DLD1 (cell line): Measurements from ENCODE around the gene GGTA1.
"Not testable (repeated sequence)": the region's sequence is repeated elsewhere in the genome, so short reads cannot be mapped to it uniquely, and the experiment has no call there.

Experiments
- in situ Hi-C: cut with HindIII; loops from 2 replicates; pipeline ENCODE4 v1.10.0; 2017; ENCODE audit warnings: low sequenced_read_pairs

The GGTA1 gene

DNA sequence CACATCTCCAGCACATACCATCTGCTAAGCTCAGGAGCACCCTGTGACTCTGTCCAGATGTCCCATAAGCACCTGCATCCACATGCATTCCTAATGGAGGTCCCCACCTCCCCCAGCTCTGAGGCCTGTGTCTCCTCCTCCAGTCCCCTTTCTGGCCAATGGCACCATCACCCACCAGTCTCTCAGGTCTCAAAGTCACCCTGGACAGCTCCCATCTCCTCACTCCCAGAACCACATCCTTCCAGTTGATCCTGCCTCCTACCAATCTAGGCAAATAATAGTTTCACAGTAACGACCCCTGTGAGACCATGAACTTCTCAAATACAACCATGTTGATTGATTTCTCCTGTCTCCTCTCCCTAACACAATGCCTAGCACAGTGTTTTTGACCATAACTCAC lies 40.1 kb downstream of the GGTA1 start:
- in situ Hi-C loops: no loop called here

GRCh38 chr9:121458449-121458848 lies 41.2 kb downstream of the GGTA1 start:
- in situ Hi-C loops: not testable (repeated sequence)

- in situ Hi-C loops: no loop called here
These were observed 44.0 kb downstream of the GGTA1 start for GRCh38 chr9:121455527-121456239.

DNA sequence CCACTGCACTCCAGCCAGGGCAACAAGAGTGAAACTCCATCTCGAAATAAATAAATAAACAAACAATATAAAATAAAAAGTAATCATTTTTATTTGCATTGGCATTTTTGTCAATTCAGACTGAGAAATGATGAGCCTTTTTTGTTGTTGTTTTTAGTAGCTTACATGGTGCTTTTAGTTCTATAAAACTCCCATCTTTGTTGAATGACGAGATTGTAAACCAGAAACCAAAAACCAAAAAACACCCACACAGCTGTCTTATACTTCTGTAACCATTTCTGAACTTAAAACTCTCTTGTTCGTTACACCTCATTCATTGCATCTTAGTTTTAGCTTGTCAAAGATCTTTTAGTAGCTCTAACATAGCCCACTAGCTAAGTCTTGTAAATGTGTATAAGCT lies 44.7 kb downstream of the GGTA1 start:
- in situ Hi-C loops: no loop called here

DNA sequence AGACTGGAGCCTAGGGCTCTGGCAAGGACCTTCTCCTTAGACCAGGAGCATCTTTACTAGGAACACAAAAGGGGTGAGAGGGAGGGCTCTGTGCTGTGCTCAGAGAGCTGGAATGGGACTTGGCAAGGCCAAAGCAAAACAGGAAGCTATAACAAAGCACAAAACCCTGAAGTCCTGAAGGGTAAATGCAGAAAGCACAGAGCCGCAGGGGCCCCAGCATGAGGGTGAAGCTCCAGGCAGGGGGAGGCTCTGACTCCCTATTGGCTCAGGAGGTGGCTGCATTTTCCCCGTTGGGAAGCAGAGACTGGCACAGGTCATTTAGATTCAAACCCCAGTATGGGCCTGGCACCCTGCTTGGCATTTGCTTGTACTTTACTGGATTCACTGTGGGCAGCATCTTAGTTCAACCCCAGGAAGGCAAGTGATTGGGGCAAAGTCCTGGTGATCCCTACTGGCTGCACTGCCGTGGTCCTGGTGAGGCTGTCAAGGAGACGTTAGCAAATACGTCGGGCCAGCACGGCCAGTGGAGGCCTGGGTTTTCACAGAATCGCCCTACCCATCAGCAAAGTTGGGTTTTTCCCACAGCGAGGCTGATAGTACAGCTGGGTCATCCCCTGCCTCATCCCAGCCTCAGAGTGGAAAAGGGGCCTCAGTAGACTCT lies 46.3 kb downstream of the GGTA1 start:
- in situ Hi-C loops: no loop called here

GRCh38 chr9:121452085-121452484 lies 47.6 kb downstream of the GGTA1 start:
- in situ Hi-C loops: no loop called here

DNA sequence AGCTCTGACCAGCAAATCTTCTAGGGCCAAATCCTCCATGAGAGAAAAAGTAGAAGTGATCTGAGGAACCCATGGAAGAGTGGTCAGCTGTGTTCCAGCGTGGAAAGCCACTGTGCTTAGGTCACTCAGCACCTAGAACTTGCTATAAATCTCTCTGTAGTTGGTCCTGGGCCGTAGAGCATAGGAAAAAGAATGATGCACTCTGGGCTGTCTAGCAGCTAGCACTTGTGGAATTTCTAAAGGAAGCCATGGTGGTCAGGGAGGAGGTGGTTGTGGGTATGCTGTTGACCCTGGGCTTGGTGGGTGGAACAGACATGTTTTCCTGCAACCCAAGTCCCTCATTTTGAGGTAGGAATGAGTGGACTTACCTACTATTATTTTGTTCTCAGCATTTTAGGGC lies 48.1 kb downstream of the GGTA1 start:
- in situ Hi-C loops: no loop called here

DNA sequence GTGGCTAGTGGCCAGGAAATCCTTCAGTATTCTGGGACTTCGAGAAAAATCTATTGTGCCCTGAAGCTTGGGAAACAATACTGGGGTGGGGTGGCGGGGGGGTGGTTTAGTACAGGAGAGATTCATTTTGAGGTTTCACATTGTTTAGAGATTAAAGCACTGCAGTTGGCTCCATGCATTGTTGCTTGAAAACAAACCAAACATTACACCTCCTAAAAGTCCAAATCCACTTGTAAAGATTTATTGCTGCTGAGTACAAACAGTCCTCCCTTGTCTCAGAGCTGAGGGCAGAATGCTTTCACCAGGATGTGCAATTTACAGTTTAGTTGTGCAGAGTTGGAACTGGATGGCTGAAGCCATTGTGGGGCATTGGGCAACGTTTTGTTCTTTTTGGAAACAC lies 49.4 kb downstream of the GGTA1 start:
- in situ Hi-C loops: no loop called here

DNA sequence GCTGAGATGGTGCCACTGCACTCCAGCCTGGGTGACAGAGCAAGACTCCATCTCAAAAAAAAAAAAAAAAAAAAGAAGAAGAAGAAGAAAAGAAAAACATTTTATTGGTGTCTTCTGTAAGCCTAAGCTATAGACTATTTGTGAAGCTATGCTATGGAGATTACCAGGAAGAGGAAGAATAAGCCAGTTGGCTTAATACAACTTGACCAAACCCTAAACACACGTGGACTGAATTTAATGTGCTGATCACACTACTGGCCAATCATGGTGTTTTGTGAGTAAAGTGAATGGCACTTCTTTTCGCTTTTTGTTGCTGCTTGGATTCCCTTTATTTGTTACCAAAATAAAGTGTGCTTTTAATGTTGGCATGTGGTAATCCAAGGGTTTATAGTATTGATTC lies 49.9 kb downstream of the GGTA1 start:
- in situ Hi-C loops: no loop called here

DNA sequence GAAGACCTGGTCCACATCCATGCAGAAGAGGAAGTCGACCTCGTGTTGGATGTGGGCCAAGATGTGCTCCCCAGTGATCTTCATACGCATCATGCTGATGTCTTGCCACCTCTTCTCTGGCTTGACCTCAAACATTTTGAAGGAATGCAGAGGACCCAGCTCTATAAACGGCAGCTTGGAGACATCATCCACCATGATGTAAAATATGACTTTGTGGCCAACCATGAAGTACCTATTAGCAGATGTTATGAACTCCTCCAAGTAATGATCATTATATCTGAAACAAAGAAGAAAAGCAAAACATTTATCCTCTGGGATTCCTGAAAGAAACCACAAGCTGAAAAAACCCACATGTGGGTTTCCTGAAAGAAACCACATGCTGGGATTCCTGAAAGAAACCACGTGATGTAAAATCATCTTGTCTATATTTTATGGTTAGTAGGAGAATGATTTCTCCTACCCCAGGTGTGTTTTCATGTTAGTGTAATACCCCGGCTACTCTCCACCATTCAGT lies 52.3 kb downstream of the GGTA1 start:
- in situ Hi-C loops: no loop called here

GRCh38 chr9:121445986-121446385 lies 53.7 kb downstream of the GGTA1 start:
- in situ Hi-C loops: no loop called here

DNA sequence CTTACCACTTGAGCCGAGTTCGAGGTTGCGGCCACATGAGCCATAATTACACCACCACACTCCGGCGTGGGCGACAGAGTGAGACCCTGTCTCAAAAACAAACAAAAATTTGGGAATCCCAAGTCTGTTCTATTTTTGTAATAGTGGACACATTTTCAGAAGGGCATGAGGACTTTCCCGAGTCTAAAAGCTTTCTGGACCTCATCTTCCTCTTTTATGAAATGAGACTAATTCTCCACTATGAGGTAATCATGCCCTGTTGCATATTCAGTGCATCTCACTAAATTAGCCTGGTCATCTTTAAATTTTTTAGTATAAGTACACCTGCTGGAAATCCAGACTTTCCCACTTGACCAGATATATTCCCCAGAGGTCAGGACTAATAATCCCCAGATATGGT lies 55.7 kb downstream of the GGTA1 start:
- in situ Hi-C loops: no loop called here

DNA sequence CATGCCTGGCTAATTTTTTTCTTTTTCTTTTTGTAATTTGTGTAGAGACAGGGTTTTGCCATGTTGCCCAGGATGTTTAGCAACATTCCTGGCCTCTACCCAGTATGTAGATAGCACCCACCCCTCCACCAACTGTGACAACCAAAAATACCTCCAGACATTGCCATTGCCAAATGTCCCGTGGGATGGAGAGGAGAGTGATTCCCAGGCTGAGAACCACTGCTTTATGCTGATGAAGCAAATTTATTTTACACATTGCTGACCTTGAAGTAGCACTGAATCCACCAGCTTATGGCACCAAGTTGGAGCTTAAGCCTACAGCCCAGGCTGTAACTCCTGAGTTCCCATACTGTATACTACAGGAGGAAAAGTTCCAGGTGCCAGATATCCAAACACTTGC lies 58.5 kb downstream of the GGTA1 start:
- in situ Hi-C loops: no loop called here

- in situ Hi-C loops: no loop called here
These were observed 59.7 kb downstream of the GGTA1 start for GRCh38 chr9:121439711-121440664.

- in situ Hi-C loops: no loop called here
These were observed 60.6 kb downstream of the GGTA1 start for GRCh38 chr9:121439016-121439415.

DNA sequence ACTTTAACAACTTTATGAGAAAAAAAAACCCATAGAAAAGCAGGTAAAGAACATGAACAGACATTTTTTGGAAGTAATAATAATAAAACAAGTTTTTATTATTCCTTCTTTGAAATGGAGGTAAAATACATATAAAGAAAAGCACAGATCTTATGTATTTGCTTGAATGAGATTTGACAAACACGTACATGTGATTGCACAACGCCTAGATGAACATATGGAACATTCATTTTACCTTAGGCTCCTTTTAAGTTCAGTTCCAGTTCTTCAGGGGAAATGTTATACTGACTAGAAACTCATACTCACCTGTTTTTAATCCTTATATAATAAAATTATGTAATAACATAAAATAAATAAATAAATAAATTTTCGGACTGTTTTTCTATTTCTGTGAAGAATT lies 61.8 kb downstream of the GGTA1 start:
- in situ Hi-C loops: no loop called here

GRCh38 chr9:121437046-121437445 lies 62.6 kb downstream of the GGTA1 start:
- in situ Hi-C loops: not testable (repeated sequence)

DNA sequence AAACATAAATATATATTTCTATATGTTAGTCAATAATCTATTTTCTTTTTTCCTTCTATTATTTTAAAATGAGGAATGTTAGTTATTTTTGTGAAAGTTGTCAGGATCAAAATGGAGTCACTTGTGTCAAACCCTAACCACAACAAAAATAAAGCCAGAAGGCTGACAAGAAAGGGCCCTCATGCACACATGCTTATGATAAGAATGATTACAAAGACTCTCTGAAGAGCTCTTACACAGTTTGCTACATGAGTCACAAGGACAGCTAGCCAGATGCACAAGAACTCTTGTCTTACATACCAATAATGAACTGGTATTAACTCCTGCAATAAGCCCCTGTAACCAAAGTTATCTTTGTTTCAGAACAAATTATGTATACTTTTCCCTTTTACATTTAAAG lies 64.7 kb downstream of the GGTA1 start:
- in situ Hi-C loops: no loop called here

- in situ Hi-C loops: no loop called here
These were observed 71.7 kb downstream of the GGTA1 start for GRCh38 chr9:121427899-121428298.

GRCh38 chr9:121424024-121424432 lies 75.6 kb downstream of the GGTA1 start:
- in situ Hi-C loops: no loop called here

- in situ Hi-C loops: no loop called here
These were observed 87.7 kb downstream of the GGTA1 start for GRCh38 chr9:121411993-121412392.
